HepG2 (cell line): ENCODE data around the gene ASXL1. TPM values are rescaled to one million over a fixed set of nuclear protein-coding genes. Genes with fewer than 3 reads are reported as not detected.
A peak's percentile ranks its signal among the peaks of the same experiment; 100 is the strongest.

Source experiments
- BRF2 ChIP-seq: sonication (generic); formaldehyde crosslinking; IDR thresholded peaks from 2 replicates; pipeline ENCODE4 v1.8.1; 2022; ENCODE audit warnings: mild to moderate bottlenecking, missing genetic modification reagents
- CAMTA2 ChIP-seq: sonication (generic); formaldehyde crosslinking; IDR thresholded peaks from 2 replicates; pipeline ENCODE4 v1.4.0; 2020; ENCODE audit warnings: mild to moderate bottlenecking, missing genetic modification reagents, borderline replicate concordance
- CBFB ChIP-seq: sonication (generic); formaldehyde crosslinking; IDR thresholded peaks from 2 replicates; pipeline ENCODE4 v1.4.0; 2020; ENCODE audit warnings: missing genetic modification reagents
- DDIT3 ChIP-seq: sonication (generic); formaldehyde crosslinking; IDR thresholded peaks from 2 replicates; pipeline ENCODE4 v1.4.0; 2020; ENCODE audit warnings: mild to moderate bottlenecking, missing genetic modification reagents
- HES4 ChIP-seq: sonication (generic); formaldehyde crosslinking; IDR thresholded peaks from 2 replicates; pipeline ENCODE4 v1.9.0; 2021; ENCODE audit warnings: mild to moderate bottlenecking, missing genetic modification reagents, borderline replicate concordance
- HIVEP1 ChIP-seq: sonication (generic); formaldehyde crosslinking; IDR thresholded peaks from 2 replicates; pipeline ENCODE4 v1.4.0; 2020; ENCODE audit warnings: mild to moderate bottlenecking, missing genetic modification reagents
- HNF4A ChIP-seq: sonication (generic); formaldehyde crosslinking; IDR thresholded peaks from 2 replicates; pipeline ENCODE4 v1.4.0; 2020; ENCODE audit warnings: missing genetic modification reagents
- HOXD1 ChIP-seq: sonication (generic); formaldehyde crosslinking; IDR thresholded peaks from 2 replicates; pipeline ENCODE4 v1.5.0; 2020; ENCODE audit warnings: missing genetic modification reagents
- LCORL ChIP-seq, 2 experiments: fragments of 450-650 bp in 1 of 2; sonication (generic) in 1 of 2; formaldehyde crosslinking in 1 of 2; IDR thresholded peaks; 2 replicates each; pipeline versions ENCODE4 v1.5.0 to v1.6.1; 2017 to 2020; ENCODE audit warnings: antibody characterized with exemption in 1 of 2, missing genetic modification reagents in 1 of 2
- NCOA1 ChIP-seq: sonication (generic); formaldehyde crosslinking; IDR thresholded peaks from 2 replicates; pipeline ENCODE4 v1.9.0; 2021; ENCODE audit warnings: missing genetic modification reagents
- POLR2AphosphoS5 ChIP-seq: IDR thresholded peaks from 2 replicates; pipeline ENCODE4 v1.6.1; 2012; ENCODE audit warnings: low read depth, low read length
- SMC3 ChIP-seq: IDR thresholded peaks from 2 replicates; pipeline ENCODE4 v1.6.1; 2011; ENCODE audit warnings: low read length, improper control_type of control experiment
- ZBTB2 ChIP-seq: sonication (generic); formaldehyde crosslinking; IDR thresholded peaks from 2 replicates; pipeline ENCODE4 v1.8.0; 2022; ENCODE audit warnings: low read depth, missing genetic modification reagents
- ZBTB25 ChIP-seq: IDR thresholded peaks from 2 replicates; pipeline ENCODE4 v1.6.1; 2018; ENCODE audit warnings: missing genetic modification reagents
- ZC3H13 ChIP-seq: sonication (generic); formaldehyde crosslinking; IDR thresholded peaks from 2 replicates; pipeline ENCODE4 v1.8.1; 2023; ENCODE audit warnings: mild to moderate bottlenecking, missing genetic modification reagents, moderate library complexity
- ZMYM3 ChIP-seq: sonication (generic); formaldehyde crosslinking; IDR thresholded peaks from 2 replicates; pipeline ENCODE4 v1.5.1; 2020; ENCODE audit warnings: mild to moderate bottlenecking, missing genetic modification reagents
- ZNF441 ChIP-seq: sonication (generic); formaldehyde crosslinking; IDR thresholded peaks from 2 replicates; pipeline ENCODE4 v1.7.0; 2021; ENCODE audit warnings: missing genetic modification reagents, borderline replicate concordance
- ZNF496 ChIP-seq: sonication (generic); formaldehyde crosslinking; IDR thresholded peaks from 2 replicates; pipeline ENCODE4 v1.8.1; 2023; ENCODE audit warnings: mild to moderate bottlenecking, moderate library complexity, missing genetic modification reagents; ENCODE audit not compliant: insufficient replicate concordance
- ZNF550 ChIP-seq: sonication (generic); formaldehyde crosslinking; IDR thresholded peaks from 2 replicates; pipeline ENCODE4 v1.4.0; 2020; ENCODE audit warnings: mild to moderate bottlenecking, missing genetic modification reagents, borderline replicate concordance
- ZNF607 ChIP-seq: sonication (generic); formaldehyde crosslinking; IDR thresholded peaks from 2 replicates; pipeline ENCODE4 v1.5.1; 2020; ENCODE audit warnings: missing genetic modification reagents, mild to moderate bottlenecking, borderline replicate concordance
- ZNF710 ChIP-seq: sonication (generic); formaldehyde crosslinking; IDR thresholded peaks from 2 replicates; pipeline ENCODE4 v1.5.0; 2020; ENCODE audit warnings: mild to moderate bottlenecking, missing genetic modification reagents, borderline replicate concordance
- ZNF782 ChIP-seq: sonication (generic); formaldehyde crosslinking; IDR thresholded peaks from 2 replicates; pipeline ENCODE4 v1.4.0; 2020; ENCODE audit warnings: missing genetic modification reagents, mild to moderate bottlenecking, borderline replicate concordance
- polyA plus RNA-seq, 8 experiments: library from polyadenylated mRNA; depleted of rRNA in 3 of 8; stranded (reverse) in 7 of 8; unstranded in 1 of 8; fragments of >200 nt; fragmentation: Illumina TruSeq in 4 of 8; extraction: Trizol in 4 of 8; gene quantifications; 2 replicates each; pipeline versions ENCODE4 v1.2.1 to v1.2.3, GENCODE V29; 2011 to 2016; ENCODE audit warnings: low read depth in 4 of 8, missing spikeins in 1 of 8, mixed read lengths in 1 of 8; ENCODE audit not compliant: insufficient read depth in 1 of 8
- total RNA-seq, 5 experiments: library from RNA; depleted of rRNA; stranded (reverse); fragments of >200 nt; fragmentation: Illumina TruSeq; extraction: Trizol; gene quantifications; 2 replicates each; pipeline ENCODE4 v1.2.3, GENCODE V29; 2016; ENCODE audit warnings: low read depth in 1 of 5

ASXL1 gene
- total and polyA plus RNA-seq, 2 of the 13 experiments (the other 11 are each of a cell fraction or from before 2014, with no cell fraction given): 62.1 to 74.8 TPM

GRCh38 chr20:32470025-32470861 lies 112.1 kb downstream of the ASXL1 start (continued):
- TF ChIP-seq ZBTB2 (no peak), BRF2 (no peak), SMC3 (peak; percentile 73), ZNF496 (CRISPR knock-in tag) (no peak), NCOA1 (CRISPR knock-in tag) (peak; percentile 32; the same call in 1 of the 2 replicates), ZNF782 (no peak), ZMYM3 (CRISPR knock-in tag) (peak; percentile 54), ZNF710 (CRISPR knock-in tag) (0 out of 2 replicates have a peak, but pooled peaks have one; percentile 70), POLR2AphosphoS5 (peak; percentile 8; the same call in 1 of the 2 replicates), LCORL (IDR thresholded peaks at IDR 0.05) (no peak), LCORL (CRISPR knock-in tag; IDR thresholded peaks at IDR 0.05) (peak; percentile 56; the same call in 1 of the 2 replicates), CAMTA2 (CRISPR knock-in tag) (0 out of 2 replicates have a peak, but pooled peaks have one; percentile 78), HNF4A (peak; percentile 37; the same call in 1 of the 2 replicates), ZC3H13 (CRISPR knock-in tag) (0 out of 2 replicates have a peak, but pooled peaks have one; percentile 56), ZNF607 (CRISPR knock-in tag) (no peak), DDIT3 (CRISPR knock-in tag) (no peak), HIVEP1 (CRISPR knock-in tag) (peak; percentile 32; the same call in 1 of the 2 replicates), ZBTB25 (CRISPR knock-in tag) (peak; percentile 33; the same call in 1 of the 2 replicates), HES4 (peak; percentile 56; the same call in 1 of the 2 replicates), ZNF550 (CRISPR knock-in tag) (no peak; the same call in 1 of the 2 replicates), ZNF441 (CRISPR knock-in tag) (no peak), HOXD1 (CRISPR knock-in tag) (peak; percentile 54; the same call in 1 of the 2 replicates), CBFB (0 out of 2 replicates have a peak, but pooled peaks have one; percentile 51)
